ENCODE measurements around the gene TMEM184A. TPM values are rescaled to one million over a fixed set of nuclear protein-coding genes. Genes with fewer than 3 reads are reported as not detected.

The TMEM184A gene
- total RNA-seq, 1 experiment from 2014 or later = 16.5 TPM

GRCh38 chr7:1597066-1597760 lies 41.2 kb upstream of the TMEM184A start:
- intact Hi-C loops (cut with micrococcal nuclease; ENCODE audit: unreplicated experiment) = no loop called here
- H3K36me3 Mint-ChIP-seq (ENCODE audit: insufficient read depth, unreplicated experiment) = no peaks in the 10 kb centered on the region
- no peaks in the 10 kb centered on the region for H3K9me3 ChIP-seq
- CTCF ChIA-PET = no interaction called here
- no peaks in the 10 kb centered on the region for H3K27me3 ChIP-seq (replicated peaks; ENCODE audit: control insufficient read depth, insufficient read depth, low read length)
- TF ChIP-seq CTCF (IDR thresholded peaks at IDR 0.05; ENCODE audit: insufficient read depth in 1 of 2, low read depth in 1 of 2, low read length in 1 of 2, severe bottlenecking in 1 of 2, unreplicated experiment in 1 of 2) = no peak
- no peaks in the 10 kb centered on the region for H3K4me1 Mint-ChIP-seq (ENCODE audit: low read depth, unreplicated experiment)
- POLR2A ChIA-PET = no interaction called here
- no peaks in the 10 kb centered on the region for H3K36me3 ChIP-seq (ENCODE audit: control insufficient read depth, insufficient read depth, low read length)
- H3K4me3 Mint-ChIP-seq (ENCODE audit: unreplicated experiment) = no peak overlapping the region
- DNase-seq = no peak
- H3K27ac Mint-ChIP-seq (ENCODE audit: unreplicated experiment) = no peak overlapping the region
- no peaks in the 10 kb centered on the region for H3K4me1 ChIP-seq
- no TSS peak for BruUV-seq (replicated peaks)
- H3K9me3 Mint-ChIP-seq (ENCODE audit: unreplicated experiment) = no peaks in the 10 kb centered on the region
- H3K4me3 ChIP-seq (ENCODE audit: low read depth, low read length) = no peak overlapping the region
- H3K27me3 Mint-ChIP-seq (ENCODE audit: insufficient read depth, unreplicated experiment) = peaks cover 23% of the 10 kb centered on the region

- Mint-ChIP-seq H3K9me3 (ENCODE audit: unreplicated experiment) (no peaks in the 10 kb centered on the region), H3K4me3 (ENCODE audit: unreplicated experiment) (no peak overlapping the region), H3K36me3 (ENCODE audit: insufficient read depth, unreplicated experiment) (no peaks in the 10 kb centered on the region), H3K27me3 (ENCODE audit: insufficient read depth, unreplicated experiment) (peaks cover 27% of the 10 kb centered on the region), H3K4me1 (ENCODE audit: low read depth, unreplicated experiment) (no peaks in the 10 kb centered on the region), H3K27ac (ENCODE audit: unreplicated experiment) (no peak overlapping the region)
- no peaks in the 10 kb centered on the region for H3K36me3 ChIP-seq (ENCODE audit: control insufficient read depth, insufficient read depth, low read length)
- no peaks in the 10 kb centered on the region for H3K9me3 ChIP-seq
- H3K4me3 ChIP-seq (ENCODE audit: low read depth, low read length) = no peak overlapping the region
- H3K27me3 ChIP-seq (replicated peaks; ENCODE audit: control insufficient read depth, insufficient read depth, low read length) = no peaks in the 10 kb centered on the region
- TF ChIP-seq CTCF (IDR thresholded peaks at IDR 0.05; ENCODE audit: insufficient read depth in 1 of 2, low read depth in 1 of 2, low read length in 1 of 2, severe bottlenecking in 1 of 2, unreplicated experiment in 1 of 2) = no peak
- intact Hi-C loops (cut with micrococcal nuclease; ENCODE audit: unreplicated experiment) = no loop called here
- ChIA-PET POLR2A (no interaction called here), CTCF (no interaction called here)
- no peaks in the 10 kb centered on the region for H3K4me1 ChIP-seq
- BruUV-seq (replicated peaks) = no TSS peak
- no peak for DNase-seq
Observed at GRCh38 chr7:1596181-1597043, 40.4 kb upstream of the TMEM184A start.

- TF ChIP-seq CTCF (IDR thresholded peaks at IDR 0.05; ENCODE audit: insufficient read depth in 1 of 2, low read depth in 1 of 2, low read length in 1 of 2, severe bottlenecking in 1 of 2, unreplicated experiment in 1 of 2) = no peak
- DNase-seq = no peak
- peaks cover 26% of the 10 kb centered on the region for H3K27me3 Mint-ChIP-seq (ENCODE audit: insufficient read depth, unreplicated experiment)
- POLR2A ChIA-PET = no interaction called here
- Histone ChIP-seq H3K27me3 (replicated peaks; ENCODE audit: control insufficient read depth, insufficient read depth, low read length) (no peaks in the 10 kb centered on the region), H3K4me1 (no peaks in the 10 kb centered on the region), H3K4me3 (ENCODE audit: low read depth, low read length) (no peak overlapping the region), H3K36me3 (ENCODE audit: control insufficient read depth, insufficient read depth, low read length) (no peaks in the 10 kb centered on the region), H3K9me3 (no peaks in the 10 kb centered on the region)
- BruUV-seq (replicated peaks) = no TSS peak
- intact Hi-C loops (cut with micrococcal nuclease; ENCODE audit: unreplicated experiment) = no loop called here
- H3K4me1 Mint-ChIP-seq (ENCODE audit: low read depth, unreplicated experiment) = no peaks in the 10 kb centered on the region
- no peak overlapping the region for H3K27ac Mint-ChIP-seq (ENCODE audit: unreplicated experiment)
- no peaks in the 10 kb centered on the region for H3K36me3 Mint-ChIP-seq (ENCODE audit: insufficient read depth, unreplicated experiment)
- no peaks in the 10 kb centered on the region for H3K9me3 Mint-ChIP-seq (ENCODE audit: unreplicated experiment)
- H3K4me3 Mint-ChIP-seq (ENCODE audit: unreplicated experiment) = no peak overlapping the region
- CTCF ChIA-PET = no interaction called here
Observed at GRCh38 chr7:1595636-1596035, 39.6 kb upstream of the TMEM184A start.

Measured in Caco-2 (cell line).